Right hindlimb (tissue), 1 donor: ENCODE data around the gene PDZD11.
A peak's percentile ranks its signal among the peaks of the same experiment; 100 is the strongest.
"Not testable (repeated sequence)": the region's sequence is repeated elsewhere in the genome, so short reads cannot be mapped to it uniquely, and the experiment has no call there.

Experiments
- DNase-seq: peaks from one replicate; pipeline ENCODE4 v3.0.0-alpha.2; 2018

PDZD11 gene, protein sequence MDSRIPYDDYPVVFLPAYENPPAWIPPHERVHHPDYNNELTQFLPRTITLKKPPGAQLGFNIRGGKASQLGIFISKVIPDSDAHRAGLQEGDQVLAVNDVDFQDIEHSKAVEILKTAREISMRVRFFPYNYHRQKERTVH

DNA sequence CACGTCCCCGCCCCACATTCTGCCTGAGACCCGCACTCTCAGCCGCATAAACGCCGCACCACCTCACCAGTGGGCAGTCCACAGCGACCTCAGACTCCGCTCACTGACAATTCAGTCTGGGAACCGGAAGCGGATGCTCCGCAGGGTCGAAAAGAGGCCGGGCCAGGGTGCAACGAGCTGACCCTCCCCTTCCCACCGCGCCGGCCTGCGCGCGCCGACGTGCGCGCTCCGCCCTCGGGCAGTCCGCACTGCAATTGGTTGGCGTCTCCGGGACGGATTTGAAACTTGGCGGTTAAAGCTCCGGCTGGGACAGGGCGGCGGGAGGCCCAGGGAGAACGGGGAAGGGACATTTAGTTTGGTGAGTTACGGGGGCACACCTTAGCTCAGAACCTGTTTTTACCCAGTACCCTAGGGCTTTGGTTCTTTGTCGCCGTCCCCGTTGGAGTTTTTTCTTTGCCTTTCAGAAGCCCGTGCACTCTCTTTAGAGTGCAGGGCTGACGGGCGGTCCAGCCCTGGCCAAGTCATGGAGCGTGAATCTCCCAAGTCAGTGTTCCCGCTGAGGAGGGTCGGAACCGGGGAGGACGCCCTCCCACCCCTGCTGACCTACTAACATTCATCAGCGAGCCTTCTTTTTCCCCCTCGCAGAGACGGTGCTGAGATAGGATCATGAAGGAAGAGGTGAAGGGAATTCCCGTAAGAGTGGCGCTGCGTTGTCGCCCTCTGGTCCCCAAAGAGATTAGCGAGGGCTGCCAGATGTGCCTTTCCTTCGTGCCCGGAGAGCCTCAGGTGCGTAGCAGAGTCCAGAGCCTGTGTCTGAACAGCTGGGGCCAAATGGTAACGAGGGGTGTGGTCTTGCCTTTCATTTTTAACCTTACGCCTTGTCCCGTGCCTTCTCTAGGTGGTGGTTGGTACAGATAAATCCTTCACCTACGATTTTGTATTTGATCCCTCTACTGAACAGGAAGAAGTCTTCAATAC lies at the start of gene PDZD11, which contains the start of gene KIF4A:
Gene PDZD11 (minus strand): TSS at position 135 of the 978 bp plus-strand sequence. CDS start 586 bp downstream, outside the sequence.
Gene KIF4A (plus strand): TSS at position 312 of the 978 bp plus-strand sequence. CDS start 355 bp downstream, at position 667.
- DNase-seq, result peak; percentile 91

DNA sequence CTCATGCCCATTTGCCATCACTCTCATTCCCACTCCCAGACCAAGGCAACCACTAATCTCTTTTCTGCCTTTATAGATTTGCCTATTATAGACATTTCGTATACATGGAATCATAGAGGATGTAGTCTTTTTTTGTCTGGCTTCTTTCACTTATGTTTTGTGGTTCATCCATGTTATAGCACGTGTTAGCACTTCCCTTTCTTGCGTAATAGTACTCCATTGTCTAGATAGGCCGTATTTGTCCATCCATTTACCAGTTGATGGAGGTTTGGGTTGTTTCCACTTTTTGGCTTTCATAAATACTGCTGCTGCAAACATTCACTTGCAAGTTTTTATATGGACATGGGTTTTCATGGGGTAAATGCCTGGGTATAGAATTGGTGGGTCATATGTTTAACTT lies 48.6 kb upstream of the PDZD11 start:
- DNase-seq, result no peak

DNA sequence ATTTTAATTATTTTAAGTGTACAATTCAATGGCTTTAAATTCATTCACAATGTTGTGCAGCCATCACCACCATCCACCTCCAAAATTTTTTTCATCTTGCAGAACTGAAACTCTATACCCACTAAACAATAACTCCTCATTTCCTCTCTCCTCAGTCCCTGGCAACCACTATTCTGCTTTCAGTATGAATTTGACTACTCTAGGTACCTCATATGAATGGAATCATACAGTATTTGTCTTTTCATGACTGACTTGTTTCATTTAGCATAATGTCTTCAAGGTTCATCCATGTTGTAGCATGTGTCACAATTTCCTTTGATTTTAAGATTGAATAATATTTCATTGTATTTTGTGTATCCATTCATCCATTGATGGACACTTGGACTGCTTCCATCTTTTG lies 47.0 kb upstream of the PDZD11 start:
- DNase-seq, result no peak

DNA sequence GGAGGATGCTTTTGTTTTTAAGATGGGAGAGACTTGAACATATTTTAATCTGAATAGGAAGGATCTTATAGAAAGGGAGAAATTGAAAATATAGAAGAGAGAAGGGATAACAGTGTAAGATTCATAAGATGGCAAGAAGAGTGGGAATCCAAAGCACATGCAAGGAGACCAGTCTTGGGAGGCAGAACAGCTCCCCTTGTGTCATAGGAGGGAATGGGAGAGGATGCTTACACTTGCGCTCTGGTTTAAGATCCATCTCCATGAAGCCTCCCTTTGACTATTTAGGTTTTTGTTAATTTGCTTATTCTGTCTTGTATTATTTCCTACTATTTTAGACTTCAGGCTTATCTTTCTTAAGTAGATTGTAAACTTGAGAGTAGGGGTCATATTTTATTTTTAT lies 42.9 kb upstream of the PDZD11 start:
- DNase-seq, result no peak

DNA sequence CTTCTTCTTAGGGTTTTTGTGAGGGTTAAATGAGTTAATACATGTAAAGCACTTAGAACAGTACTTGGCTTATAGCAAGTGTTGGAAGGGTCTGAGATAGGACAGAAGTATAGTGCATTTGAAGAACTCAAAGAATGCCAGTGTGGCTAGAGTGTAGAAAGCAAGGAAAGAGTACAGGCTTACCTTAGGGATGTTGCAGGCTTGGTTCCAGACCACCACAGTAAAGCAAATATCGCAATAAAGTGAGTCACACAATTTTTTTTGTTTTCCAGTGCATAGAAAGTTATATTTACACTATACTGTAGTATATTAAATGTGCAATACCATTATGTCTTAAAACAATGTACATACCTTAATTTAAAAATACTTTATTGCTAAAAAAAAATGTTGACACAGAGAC lies 41.4 kb upstream of the PDZD11 start:
- DNase-seq, result no peak

DNA sequence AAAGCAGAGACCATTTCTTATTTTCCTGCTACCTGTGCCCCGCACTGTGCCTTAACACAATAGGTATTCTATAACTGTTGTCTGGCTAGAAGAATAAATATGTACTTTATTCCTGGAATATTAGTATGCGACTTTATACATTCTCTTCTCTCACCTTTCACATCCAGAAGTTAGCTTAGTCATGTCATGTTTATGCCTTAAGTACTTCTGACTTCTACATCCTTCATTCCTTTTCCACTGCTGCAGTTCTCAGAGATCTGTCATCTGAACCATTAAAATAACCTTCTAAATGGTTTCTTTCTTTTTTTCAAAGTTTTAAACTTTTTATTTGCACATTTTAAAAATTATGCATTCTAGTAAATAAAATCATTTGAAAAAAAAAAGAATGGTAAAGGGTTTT lies 34.6 kb upstream of the PDZD11 start:
- DNase-seq, result no peak

DNA sequence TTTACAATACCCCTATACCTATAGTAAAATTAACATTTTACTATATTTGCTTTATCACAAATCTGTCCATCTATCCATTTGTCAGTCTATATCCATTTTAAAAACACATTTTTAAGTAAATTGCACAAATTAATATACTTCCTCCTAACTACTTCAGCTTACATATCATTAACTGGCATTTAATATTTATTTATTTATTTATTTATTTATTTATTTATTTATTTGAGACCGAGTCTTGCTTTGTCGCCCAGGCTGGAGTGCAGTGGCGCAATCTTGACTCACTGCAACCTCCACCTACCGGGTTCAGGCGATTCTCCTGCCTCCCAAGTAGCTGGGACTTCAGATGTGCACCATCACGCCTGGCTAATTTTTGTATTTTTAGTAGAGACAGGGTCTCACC lies 33.9 kb upstream of the PDZD11 start:
- not testable (repeated sequence) for DNase-seq

DNA sequence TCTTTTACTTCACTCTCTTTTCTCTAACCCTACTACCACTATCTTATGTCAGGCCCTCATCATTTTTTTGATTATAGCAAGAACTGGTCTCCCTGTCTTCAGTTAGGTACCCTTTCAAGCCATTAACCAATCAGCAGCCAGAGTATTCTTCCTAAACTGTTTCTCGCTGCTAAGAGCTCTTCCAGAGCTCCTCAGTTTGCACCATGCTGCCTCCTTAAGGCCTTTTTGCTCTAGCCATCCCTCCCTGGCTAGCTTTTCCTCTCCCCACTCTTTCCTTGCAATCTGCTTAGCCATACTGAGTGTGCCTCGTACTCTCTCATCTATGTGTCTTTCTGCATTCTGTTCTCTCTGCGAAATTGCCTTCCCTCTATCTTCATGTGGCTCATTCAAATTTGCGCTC lies 33.1 kb upstream of the PDZD11 start:
- DNase-seq, result no peak

DNA sequence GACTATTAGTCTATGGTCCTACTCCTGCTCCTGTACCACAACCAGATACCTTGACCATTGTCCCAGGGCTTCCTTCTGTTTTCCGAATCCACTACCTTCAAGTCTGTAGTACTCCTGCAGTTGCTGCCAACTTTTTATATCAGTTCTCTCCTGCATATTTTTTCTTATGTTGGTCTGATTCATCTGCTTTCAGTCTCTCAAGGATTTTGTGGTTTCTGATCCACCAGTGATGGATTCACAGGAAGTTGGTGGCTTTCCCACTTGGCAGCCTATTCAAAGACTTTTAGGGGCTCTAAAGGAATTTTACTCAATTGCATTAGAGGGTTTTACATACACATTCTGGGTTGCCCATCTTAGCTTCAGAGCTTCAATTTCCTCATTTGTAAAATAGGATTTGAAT lies 23.8 kb upstream of the PDZD11 start:
- DNase-seq, result no peak

DNA sequence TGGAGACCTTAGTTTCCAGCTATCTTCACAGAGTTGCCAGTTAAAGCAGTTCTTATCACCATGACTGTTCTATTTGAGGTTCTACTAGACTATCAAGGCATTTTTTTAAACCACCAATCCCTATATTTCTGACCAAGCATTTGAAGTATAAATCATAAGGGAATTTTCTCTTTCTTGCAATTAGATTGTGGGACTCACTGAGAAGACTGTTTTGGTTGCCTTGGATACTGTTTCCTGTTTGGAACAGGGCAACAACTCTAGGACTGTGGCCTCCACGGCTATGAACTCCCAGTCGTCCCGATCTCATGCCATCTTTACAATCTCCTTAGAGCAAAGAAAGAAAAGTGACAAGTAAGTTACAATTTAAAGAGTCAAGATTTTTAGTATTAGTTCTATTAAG lies 12.0 kb upstream of the PDZD11 start:
- no peak for DNase-seq

DNA sequence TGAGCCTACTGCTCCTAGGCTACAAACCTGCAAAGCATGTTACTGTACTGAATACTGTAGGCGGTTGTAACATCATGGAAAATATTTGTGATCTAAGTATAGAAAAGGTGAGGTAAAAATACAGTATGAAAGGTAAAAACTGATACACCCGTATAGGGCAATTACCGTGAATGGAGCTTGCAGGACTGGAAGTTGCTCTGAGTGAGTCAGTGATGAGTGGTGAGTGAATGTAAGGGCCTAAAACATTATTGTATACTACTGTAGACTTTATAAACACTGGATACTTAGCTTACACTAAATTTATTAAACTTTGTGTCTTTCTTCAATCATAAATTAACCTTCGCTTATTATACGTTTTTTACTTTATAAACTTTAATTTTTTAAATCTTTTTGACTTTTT lies 3.9 kb upstream of the PDZD11 start:
- no peak for DNase-seq

DNA sequence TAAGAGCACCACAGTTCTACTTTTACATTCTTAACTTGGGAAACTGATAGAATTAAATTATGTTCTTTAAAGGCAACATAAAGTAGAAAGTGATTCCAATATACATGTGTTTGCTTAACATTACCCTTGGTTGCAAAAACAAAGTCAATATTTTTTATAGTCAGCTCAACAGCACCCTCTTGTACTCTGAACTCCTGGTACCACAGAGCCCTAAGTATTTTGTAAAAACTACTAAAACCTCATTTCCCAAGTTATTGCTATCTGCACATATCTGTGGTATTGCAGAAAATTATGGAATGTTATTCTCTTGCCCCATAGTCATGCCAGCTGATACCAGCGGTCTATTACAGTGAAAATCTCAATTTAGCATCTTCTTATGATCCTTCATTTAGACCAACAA lies 3.1 kb upstream of the PDZD11 start:
- no peak for DNase-seq

DNA sequence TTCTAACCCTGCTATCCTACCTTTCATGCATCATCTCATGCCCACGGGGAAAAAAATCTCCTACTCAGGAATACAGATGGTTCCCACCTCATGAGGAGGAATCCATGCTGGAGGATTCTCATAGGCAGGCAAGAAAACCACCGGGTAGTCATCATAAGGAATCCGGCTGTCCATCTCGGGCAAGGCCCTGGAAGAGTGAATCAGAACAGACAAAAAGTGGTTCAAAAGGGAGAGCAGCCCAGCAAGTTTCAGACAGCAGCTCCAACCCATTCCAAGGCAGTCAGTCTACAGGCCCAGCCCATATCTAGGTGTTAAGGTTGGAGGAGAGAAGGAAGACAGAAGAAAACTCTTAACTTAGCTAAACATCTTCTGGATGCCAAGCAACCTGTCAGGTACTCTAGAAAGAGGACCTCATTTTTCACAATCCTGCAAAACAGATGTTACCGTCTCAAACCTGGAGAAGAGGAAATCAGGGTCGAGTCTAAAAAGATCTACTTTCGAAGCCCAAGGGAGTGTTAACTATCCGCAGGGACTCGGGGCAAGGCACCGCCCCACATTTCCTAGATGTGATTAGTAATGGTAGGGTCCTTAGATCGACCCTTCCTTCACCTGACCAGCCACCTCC lies 447 bp downstream of the PDZD11 start:
- no peak for DNase-seq

DNA sequence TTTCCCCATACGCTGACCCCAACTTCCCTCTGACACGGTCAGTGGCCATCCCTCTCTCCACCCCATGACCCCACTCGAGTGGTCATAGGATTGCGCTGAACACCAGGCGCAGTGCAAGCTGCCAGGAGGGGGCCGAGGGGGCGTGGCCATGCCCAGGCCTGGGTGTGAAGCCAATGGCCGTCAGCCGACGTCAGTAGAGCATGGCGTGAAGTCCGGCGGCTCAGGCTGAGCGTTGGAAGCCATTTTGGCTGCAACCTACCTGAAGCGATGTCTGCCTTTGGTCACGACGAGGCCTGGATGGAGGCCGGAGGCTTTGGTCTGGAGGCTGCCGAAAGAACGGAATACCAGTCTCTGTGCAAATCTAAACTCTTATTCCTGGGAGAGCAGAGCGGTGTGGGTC lies 7.8 kb downstream of the PDZD11 start, which contains the start of gene RAB41:
Gene RAB41 (plus strand): TSS at position 222 of the 400 bp plus-strand sequence. CDS start 46 bp downstream, at position 268.
- no peak for DNase-seq

DNA sequence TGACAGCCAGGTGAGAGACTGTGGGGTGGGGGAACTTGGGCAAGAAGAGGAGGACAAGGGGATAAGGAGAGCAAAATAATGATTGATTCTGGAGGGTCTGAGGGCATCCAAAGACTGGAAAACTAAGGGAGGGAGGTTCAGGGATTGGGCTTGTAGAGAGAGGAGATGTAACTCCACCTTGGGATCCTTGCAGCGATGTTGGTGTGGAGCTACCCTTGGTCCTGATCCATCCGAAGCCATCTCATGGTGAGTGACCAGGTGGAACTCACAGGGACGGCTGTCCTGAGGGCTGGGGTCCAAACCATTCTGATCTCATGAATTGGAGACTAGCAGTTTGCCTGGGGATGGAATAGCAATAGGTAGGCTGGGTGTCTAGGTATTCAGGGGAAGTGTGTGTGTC lies 9.2 kb downstream of the PDZD11 start:
- no peak for DNase-seq

DNA sequence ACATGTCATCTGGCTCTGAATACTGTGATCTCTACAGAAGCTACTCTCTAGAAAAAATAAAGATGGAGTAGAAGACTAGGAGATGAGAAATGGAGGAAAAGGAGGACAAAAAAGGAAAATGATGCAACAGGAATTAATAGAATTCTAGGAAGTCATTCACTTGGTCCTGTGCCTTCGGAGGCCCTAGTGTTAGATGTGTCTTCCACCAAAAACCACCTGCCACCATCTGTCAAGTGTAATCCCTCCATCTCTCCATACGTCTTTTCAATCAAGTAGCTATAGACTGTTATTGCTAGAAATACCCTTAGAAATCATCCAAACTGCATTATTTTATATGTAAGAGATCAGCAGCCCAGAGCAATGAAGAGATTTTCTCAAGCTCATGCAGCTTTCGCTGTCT lies 10.6 kb downstream of the PDZD11 start:
- DNase-seq, result no peak

DNA sequence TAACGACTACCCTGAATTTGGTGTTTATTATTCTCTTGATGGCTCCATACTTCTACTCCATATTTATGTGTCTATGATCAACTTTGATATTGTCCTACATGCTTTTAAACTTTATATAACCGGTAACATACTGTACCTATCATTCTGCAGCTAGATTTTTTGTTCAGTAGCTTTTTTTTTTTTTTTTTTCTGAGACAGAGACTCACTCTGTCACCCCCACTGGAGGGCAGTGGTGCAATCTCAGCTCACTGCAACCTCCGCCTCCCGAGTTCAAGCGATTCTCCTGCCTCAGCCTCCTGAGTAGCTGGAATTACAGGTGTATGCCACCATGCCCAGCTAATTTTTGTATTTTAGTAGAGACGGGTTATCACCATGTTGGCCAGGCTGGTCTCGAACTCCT lies 15.7 kb downstream of the PDZD11 start:
- DNase-seq, result not testable (repeated sequence)

DNA sequence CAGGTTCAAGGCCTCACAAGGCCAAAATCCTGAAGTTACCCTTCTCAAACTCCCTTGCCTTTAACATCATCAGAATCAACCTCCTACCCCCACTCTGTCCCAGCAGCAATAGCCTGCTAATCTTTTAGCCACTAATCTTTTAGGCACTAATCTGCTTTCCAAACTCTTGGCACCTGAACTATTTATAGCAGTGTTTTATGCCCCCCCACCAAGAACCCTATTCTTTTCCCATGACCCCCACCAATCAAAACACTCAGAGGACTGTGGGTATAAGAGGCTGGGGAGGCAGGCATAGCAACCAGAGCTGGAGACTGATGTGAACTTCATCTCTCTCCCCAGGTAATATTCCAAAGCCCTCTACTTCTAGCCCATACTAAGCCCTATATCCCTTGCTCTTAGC lies 21.7 kb downstream of the PDZD11 start, which contains the start of gene ARR3:
Gene ARR3 (plus strand): TSS at position 301 of the 400 bp plus-strand sequence. CDS start 1,052 bp downstream, outside the sequence.
- no peak for DNase-seq

DNA sequence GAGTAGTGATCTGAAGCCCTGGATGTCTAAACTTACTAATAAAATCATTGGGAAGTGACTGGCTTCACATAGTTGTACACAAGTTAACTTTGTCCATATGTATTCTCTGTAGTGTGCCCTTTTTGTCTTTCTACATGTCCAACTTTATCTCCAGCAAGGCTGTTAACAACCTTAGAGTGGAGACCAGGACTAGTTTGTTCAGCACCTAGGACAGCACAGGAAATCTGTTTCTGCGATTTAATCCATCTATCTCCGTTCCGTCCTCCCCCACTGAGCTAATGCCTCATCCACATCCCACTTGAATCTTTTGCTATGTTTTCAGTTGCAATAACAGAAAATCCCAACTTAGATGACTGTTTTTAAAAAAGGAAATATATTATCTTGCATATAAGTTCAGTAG lies 24.9 kb downstream of the PDZD11 start:
- no peak for DNase-seq

DNA sequence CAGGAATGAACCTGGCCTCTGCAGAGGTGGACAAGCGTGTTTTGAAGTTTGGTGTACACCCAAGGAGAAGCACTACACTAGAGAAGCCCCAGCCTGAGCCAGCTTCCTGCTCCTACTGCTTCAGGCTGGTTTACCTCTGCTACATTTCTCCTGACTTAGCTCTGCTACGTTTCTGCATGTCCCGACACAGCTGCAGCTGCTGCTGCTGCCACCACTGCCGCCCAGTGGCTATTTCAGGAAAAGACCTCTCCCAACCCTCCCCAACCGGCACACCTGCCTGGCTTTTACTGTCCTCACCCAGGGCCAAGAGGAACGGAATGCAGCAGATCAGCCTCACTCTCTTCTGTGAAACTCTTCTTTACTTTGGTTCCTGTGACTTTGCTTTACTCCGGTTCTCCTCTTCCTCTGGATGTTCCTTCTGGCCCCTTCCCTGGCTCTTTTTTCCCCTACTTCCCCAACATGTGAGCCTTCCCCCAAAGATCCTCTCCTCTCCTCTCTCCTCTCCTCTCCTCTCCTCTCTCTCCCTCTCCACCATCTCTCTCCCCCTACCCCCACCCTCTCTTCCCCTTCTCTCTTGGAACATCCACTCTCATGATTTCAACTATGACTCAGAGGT lies 26.7 kb downstream of the PDZD11 start:
- DNase-seq, result peak; percentile 16

DNA sequence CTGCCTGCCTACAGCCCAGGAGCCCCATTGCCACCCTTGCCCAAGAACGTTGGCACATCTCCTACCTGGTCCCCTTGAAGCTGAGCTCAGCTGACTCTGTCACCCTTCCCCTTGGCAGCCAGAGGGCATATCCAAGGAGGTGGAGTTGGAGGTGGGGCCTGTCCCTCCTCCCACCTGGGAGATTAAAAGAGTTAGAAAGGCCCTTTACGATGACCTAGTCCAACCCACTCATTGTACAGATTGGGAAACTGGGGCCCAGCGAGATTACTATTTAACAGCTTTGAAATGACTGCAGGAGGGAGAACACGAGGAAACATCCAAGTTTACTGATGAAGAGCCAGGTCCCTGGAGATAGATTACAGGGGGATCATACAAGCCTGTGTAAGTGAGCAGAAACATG lies 29.6 kb downstream of the PDZD11 start, which contains the start of gene P2RY4:
Gene P2RY4 (minus strand): TSS at position 101 of the 400 bp plus-strand sequence. CDS start 580 bp downstream, outside the sequence.
- DNase-seq, result no peak

DNA sequence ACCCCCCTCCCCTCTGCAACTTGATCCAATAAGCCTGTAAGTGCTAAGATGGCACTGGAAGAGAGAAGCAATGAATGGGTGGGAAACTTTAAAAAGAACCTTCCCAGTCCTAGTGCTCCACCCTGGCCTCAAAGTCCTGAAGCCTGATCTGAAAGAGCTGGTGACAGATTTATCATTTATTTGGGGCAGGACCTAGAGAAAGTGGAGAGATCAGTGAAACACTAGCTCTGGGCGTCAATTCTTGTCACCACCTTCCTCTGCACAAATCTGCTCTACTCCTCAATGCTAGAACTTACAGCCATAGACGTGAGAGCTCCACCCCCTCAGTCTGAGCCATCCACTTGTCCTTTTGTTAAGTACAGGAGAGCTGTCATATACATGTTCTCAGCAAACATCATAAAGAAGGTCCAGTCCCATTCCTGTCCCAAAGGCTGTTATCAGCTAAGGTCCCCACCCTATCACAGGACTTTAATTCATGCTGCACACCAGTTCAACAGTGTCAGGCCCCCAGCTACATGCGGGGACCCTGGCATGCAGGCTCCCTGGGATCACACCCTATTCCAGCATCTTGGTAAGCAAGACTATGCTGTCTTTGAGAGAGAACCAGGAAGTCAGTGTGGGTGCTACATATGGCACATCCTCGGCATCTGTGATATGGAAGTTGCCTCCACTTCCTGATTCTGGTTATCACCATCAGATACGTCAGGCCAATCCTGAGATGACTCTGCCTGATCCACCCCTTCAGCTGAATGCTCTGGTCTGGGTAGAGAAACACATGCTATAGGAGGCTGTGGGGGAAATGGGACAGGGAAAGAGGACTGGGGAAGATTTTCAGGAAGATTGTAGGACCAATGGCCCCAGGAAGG lies 32.1 kb downstream of the PDZD11 start:
- no peak for DNase-seq
